ENCODE results near the gene ANK2.
A peak's percentile ranks its signal among the peaks of the same experiment; 100 is the strongest.
"Not testable (repeated sequence)": the region's sequence is repeated elsewhere in the genome, so short reads cannot be mapped to it uniquely, and the experiment has no call there.

Gene ANK2

GRCh38 chr4:113169368-113169767 is 119.9 kb downstream of the ANK2 start:
- Histone ChIP-seq H3K27ac (ENCODE audit: low read depth, low read length, severe bottlenecking) (peak overlapping the region; percentile 23), H3K36me3 (ENCODE audit: control insufficient read depth, insufficient read depth, low read length) (no peaks in the 10 kb centered on the region), H3K4me3 (ENCODE audit: extremely low read depth, insufficient read depth, low read length, poor library complexity, severe bottlenecking) (no peak overlapping the region), H3K9me3 (ENCODE audit: control insufficient read depth, low read length) (no peaks in the 10 kb centered on the region), H3K4me1 (ENCODE audit: control insufficient read depth, insufficient read depth, low read length, poor library complexity, severe bottlenecking) (peaks cover 19% of the 10 kb centered on the region)
- WGBS, 2 experiments (ENCODE audit: insufficient coverage in 2 of 2), result 54 to 57% methylated on average over 2 to 4 of the region's 5 CpGs

DNA sequence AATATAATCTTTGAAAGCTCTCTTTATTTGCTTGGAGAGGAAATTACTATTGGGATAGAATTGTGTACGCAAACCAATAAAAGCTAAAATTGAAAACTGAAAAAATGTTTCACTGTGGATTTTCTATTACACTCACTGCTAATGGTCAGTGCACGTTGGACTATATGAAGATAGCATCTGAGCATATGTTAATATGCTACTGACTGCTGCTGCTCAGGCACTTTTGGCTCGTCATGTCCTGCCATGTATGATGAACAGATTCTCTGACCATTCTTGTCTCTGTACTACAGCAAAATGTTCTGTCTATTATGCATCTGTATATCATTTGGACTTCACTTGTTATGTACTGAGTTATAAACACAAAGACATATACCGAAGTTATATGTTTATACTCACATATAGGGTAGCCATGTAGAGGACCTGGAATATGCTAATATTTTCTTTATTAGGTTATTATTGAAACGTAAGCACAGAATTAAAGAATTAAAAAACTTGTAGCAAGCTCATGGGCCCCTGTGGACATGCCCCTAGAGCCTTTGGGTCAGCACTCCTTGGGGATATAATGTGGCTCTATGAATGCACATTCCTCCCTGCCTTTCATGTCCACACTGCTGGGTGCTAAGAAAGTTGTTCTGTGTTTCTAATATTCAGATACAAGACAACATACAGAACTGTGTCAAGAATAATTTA is 120.8 kb downstream of the ANK2 start:
- Histone ChIP-seq H3K4me1 (ENCODE audit: control insufficient read depth, insufficient read depth, low read length, poor library complexity, severe bottlenecking) (peaks cover 19% of the 10 kb centered on the region), H3K9me3 (ENCODE audit: control insufficient read depth, low read length) (no peaks in the 10 kb centered on the region), H3K36me3 (ENCODE audit: control insufficient read depth, insufficient read depth, low read length) (no peaks in the 10 kb centered on the region), H3K27ac (ENCODE audit: low read depth, low read length, severe bottlenecking) (peak overlapping the region; percentile 50), H3K4me3 (ENCODE audit: extremely low read depth, insufficient read depth, low read length, poor library complexity, severe bottlenecking) (no peak overlapping the region)
- WGBS, 2 experiments (ENCODE audit: insufficient coverage in 2 of 2), result 94% methylated on average over 3 of the region's 5 CpGs; no CpG with 5 or more reads in 1 of the 2 experiments

GRCh38 chr4:113170805-113171468 is 121.5 kb downstream of the ANK2 start:
- Histone ChIP-seq H3K4me1 (ENCODE audit: control insufficient read depth, insufficient read depth, low read length, poor library complexity, severe bottlenecking) (peaks cover 19% of the 10 kb centered on the region), H3K27ac (ENCODE audit: low read depth, low read length, severe bottlenecking) (peak overlapping the region; percentile 50), H3K36me3 (ENCODE audit: control insufficient read depth, insufficient read depth, low read length) (no peaks in the 10 kb centered on the region), H3K4me3 (ENCODE audit: extremely low read depth, insufficient read depth, low read length, poor library complexity, severe bottlenecking) (no peak overlapping the region), H3K9me3 (ENCODE audit: control insufficient read depth, low read length) (no peaks in the 10 kb centered on the region)
- no CpG with 5 or more reads among the region's 2 CpGs for WGBS, 2 experiments (ENCODE audit: insufficient coverage in 2 of 2)

DNA sequence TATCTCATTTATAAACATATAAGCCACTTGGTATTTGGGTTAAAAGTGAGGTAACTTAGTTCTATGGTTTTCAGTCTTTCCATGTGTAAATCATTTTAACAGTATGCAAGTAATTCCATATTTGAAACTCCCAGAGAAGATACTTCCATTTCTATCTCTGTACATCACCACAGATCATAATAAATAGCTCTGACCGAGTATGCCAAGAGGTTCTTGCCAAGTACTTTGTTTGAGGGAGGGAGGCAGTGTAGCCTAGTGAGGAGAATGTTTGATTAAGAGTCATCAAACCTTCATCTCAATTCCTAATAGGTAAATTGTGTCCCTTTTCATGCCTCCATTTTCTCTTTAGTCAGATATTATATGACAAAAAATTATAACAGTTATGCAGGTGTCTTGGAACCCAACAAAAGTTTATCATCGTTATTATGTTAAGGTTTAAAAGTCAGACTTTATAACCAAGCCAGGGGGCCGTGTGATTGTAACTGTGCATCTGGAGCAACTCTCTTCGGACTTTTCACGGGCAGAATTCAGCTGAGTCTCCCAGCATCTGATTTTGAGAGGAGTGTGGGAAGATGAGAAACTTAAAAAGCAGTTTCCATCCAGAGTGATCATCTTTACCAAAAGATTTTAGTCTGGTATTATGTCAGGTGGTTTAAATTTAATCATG is 123.8 kb downstream of the ANK2 start:
- Histone ChIP-seq H3K27ac (ENCODE audit: low read depth, low read length, severe bottlenecking) (no peak overlapping the region), H3K4me1 (ENCODE audit: control insufficient read depth, insufficient read depth, low read length, poor library complexity, severe bottlenecking) (peaks cover 19% of the 10 kb centered on the region), H3K4me3 (ENCODE audit: extremely low read depth, insufficient read depth, low read length, poor library complexity, severe bottlenecking) (no peak overlapping the region), H3K9me3 (ENCODE audit: control insufficient read depth, low read length) (no peaks in the 10 kb centered on the region), H3K36me3 (ENCODE audit: control insufficient read depth, insufficient read depth, low read length) (no peaks in the 10 kb centered on the region)
- WGBS, 2 experiments (ENCODE audit: insufficient coverage in 2 of 2), result 84 to 95% methylated on average over 3 to 4 of the region's 5 CpGs

DNA sequence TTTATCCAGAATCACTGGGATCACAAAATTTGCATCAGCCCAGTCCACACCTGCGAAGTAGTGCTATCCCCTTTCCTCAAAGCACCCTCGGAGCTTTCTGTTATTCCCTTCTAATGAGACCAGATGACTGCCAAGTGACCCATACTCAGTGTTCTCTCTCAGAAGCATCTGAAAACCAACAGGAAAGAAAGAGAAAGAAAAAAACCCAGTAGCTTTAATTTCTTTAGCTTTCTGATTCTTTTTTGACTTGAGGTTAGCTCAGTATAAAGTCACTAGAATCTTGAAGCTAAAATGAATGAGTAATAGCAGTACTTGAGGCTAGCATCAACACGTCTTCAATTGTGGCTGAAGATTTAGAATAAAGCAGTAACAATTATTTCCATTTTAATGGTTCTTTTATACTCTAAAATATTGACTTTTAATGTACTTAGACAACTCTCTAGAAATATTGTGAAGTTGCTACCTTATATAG is 124.4 kb downstream of the ANK2 start:
- 93 to 100% methylated on average over 1 to 2 of the region's 3 CpGs for WGBS, 2 experiments (ENCODE audit: insufficient coverage in 2 of 2)
- no peaks in the 10 kb centered on the region for H3K36me3 ChIP-seq (ENCODE audit: control insufficient read depth, insufficient read depth, low read length)
- H3K4me1 ChIP-seq (ENCODE audit: control insufficient read depth, insufficient read depth, low read length, poor library complexity, severe bottlenecking), result peaks cover 19% of the 10 kb centered on the region
- no peaks in the 10 kb centered on the region for H3K9me3 ChIP-seq (ENCODE audit: control insufficient read depth, low read length)
- H3K4me3 ChIP-seq (ENCODE audit: extremely low read depth, insufficient read depth, low read length, poor library complexity, severe bottlenecking), result no peak overlapping the region
- H3K27ac ChIP-seq (ENCODE audit: low read depth, low read length, severe bottlenecking), result no peak overlapping the region

- Histone ChIP-seq H3K36me3 (ENCODE audit: control insufficient read depth, insufficient read depth, low read length) (no peaks in the 10 kb centered on the region), H3K27ac (ENCODE audit: low read depth, low read length, severe bottlenecking) (no peak overlapping the region), H3K9me3 (ENCODE audit: control insufficient read depth, low read length) (no peaks in the 10 kb centered on the region), H3K4me3 (ENCODE audit: extremely low read depth, insufficient read depth, low read length, poor library complexity, severe bottlenecking) (no peak overlapping the region), H3K4me1 (ENCODE audit: control insufficient read depth, insufficient read depth, low read length, poor library complexity, severe bottlenecking) (no peaks in the 10 kb centered on the region)
- WGBS, 2 experiments (ENCODE audit: insufficient coverage in 2 of 2), result no CpG with 5 or more reads among the region's 1 CpG
Measured at GRCh38 chr4:113179091-113179490, 129.6 kb downstream of the ANK2 start.

GRCh38 chr4:113179996-113180395 is 130.5 kb downstream of the ANK2 start:
- 94 to 100% methylated on average over 1 to 2 of the region's 2 CpGs for WGBS, 2 experiments (ENCODE audit: insufficient coverage in 2 of 2)
- no peaks in the 10 kb centered on the region for H3K4me1 ChIP-seq (ENCODE audit: control insufficient read depth, insufficient read depth, low read length, poor library complexity, severe bottlenecking)
- no peaks in the 10 kb centered on the region for H3K9me3 ChIP-seq (ENCODE audit: control insufficient read depth, low read length)
- no peak overlapping the region for H3K4me3 ChIP-seq (ENCODE audit: extremely low read depth, insufficient read depth, low read length, poor library complexity, severe bottlenecking)
- H3K27ac ChIP-seq (ENCODE audit: low read depth, low read length, severe bottlenecking), result no peak overlapping the region
- no peaks in the 10 kb centered on the region for H3K36me3 ChIP-seq (ENCODE audit: control insufficient read depth, insufficient read depth, low read length)

- Histone ChIP-seq H3K4me1 (ENCODE audit: control insufficient read depth, insufficient read depth, low read length, poor library complexity, severe bottlenecking) (no peaks in the 10 kb centered on the region), H3K9me3 (ENCODE audit: control insufficient read depth, low read length) (no peaks in the 10 kb centered on the region), H3K27ac (ENCODE audit: low read depth, low read length, severe bottlenecking) (no peak overlapping the region), H3K36me3 (ENCODE audit: control insufficient read depth, insufficient read depth, low read length) (no peaks in the 10 kb centered on the region), H3K4me3 (ENCODE audit: extremely low read depth, insufficient read depth, low read length, poor library complexity, severe bottlenecking) (no peak overlapping the region)
- WGBS, 2 experiments (ENCODE audit: insufficient coverage in 2 of 2), result 85 to 94% methylated on average over 9 to 10 of the region's 11 CpGs
Measured at GRCh38 chr4:113181289-113182007, 132.0 kb downstream of the ANK2 start.

DNA sequence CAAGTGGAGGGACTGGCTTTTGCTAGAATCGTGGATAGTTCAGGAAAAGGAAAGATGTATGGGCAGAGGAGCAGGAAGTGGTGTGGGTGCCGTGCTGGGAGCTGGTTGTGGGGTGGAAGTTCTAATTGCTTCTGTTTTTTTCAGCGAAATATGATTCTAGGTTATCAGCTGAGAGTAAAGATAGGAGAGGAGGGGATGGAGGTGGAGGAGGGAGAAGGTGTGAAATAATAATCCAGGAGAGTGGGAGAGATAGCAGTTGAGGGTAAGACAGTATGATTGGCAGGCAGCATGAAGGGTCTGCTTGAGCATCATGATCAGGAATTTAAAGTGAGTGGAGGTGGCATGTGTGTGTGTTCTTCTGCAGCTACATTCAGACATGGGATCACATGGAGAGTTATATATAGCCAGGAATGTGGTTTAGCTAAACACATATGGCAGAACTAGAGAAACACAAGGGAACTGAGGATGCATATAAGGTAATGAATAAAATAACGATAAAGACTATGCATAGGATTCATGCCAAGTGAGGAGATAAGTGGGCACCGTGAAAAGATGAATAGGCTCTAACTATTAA is 133.7 kb downstream of the ANK2 start:
- Histone ChIP-seq H3K36me3 (ENCODE audit: control insufficient read depth, insufficient read depth, low read length) (no peaks in the 10 kb centered on the region), H3K4me1 (ENCODE audit: control insufficient read depth, insufficient read depth, low read length, poor library complexity, severe bottlenecking) (no peaks in the 10 kb centered on the region), H3K4me3 (ENCODE audit: extremely low read depth, insufficient read depth, low read length, poor library complexity, severe bottlenecking) (no peak overlapping the region), H3K27ac (ENCODE audit: low read depth, low read length, severe bottlenecking) (no peak overlapping the region), H3K9me3 (ENCODE audit: control insufficient read depth, low read length) (no peaks in the 10 kb centered on the region)
- 61 to 77% methylated on average over 5 of the region's 5 CpGs for WGBS, 2 experiments (ENCODE audit: insufficient coverage in 2 of 2)

GRCh38 chr4:113186220-113186619 is 136.8 kb downstream of the ANK2 start:
- WGBS, 2 experiments (ENCODE audit: insufficient coverage in 2 of 2), result 72 to 83% methylated on average over 1 to 3 of the region's 4 CpGs
- not testable (repeated sequence) for H3K4me1 ChIP-seq (ENCODE audit: control insufficient read depth, insufficient read depth, low read length, poor library complexity, severe bottlenecking); H3K4me3 ChIP-seq (ENCODE audit: extremely low read depth, insufficient read depth, low read length, poor library complexity, severe bottlenecking); H3K9me3 ChIP-seq (ENCODE audit: control insufficient read depth, low read length); H3K27ac ChIP-seq (ENCODE audit: low read depth, low read length, severe bottlenecking); H3K36me3 ChIP-seq (ENCODE audit: control insufficient read depth, insufficient read depth, low read length)

Data from mesodermal cell (in vitro differentiated cells).